HEK293 (cell line): ENCODE data around the gene MAGOHB.

Source experiments
- CTCF ChIA-PET: fragments of 350-600 bp; formaldehyde crosslinking; extraction: SDS; loops from one replicate; lab custom pipeline; 2021; ENCODE audit warnings: antibody characterized with exemption; lab: Yijun Ruan, JAX
- POLR2A ChIA-PET: fragments of 300-600 bp; formaldehyde crosslinking; extraction: SDS; loops from one replicate; lab custom pipeline; 2020; ENCODE audit warnings: antibody characterized with exemption, inconsistent platforms; lab: Yijun Ruan, JAX
- H3K27ac ChIP-seq: fragments of 200-500 bp; sonication (Bioruptor generic); 2 replicates; pipeline ENCODE4 v1.5.1; 2014; ENCODE audit warnings: low read depth, low read length, control low read depth, inconsistent platforms; ENCODE audit errors: extremely low read depth
- H3K36me3 ChIP-seq, 2 experiments: fragments of 200-500 bp in 1 of 2; sonication (Bioruptor generic) in 1 of 2; 1 replicate in 1 of 2; 2 replicates in 1 of 2; pipeline ENCODE4 v1.5.1; 2014 to 2017; ENCODE audit warnings: inconsistent platforms in 2 of 2, low read length in 2 of 2; ENCODE audit not compliant: control insufficient read depth in 2 of 2, insufficient read depth in 1 of 2
- H3K4me1 ChIP-seq: fragments of 200-500 bp; sonication (Bioruptor generic); 2 replicates; pipeline ENCODE4 v1.5.1; 2014; ENCODE audit warnings: mild to moderate bottlenecking, low read length, inconsistent platforms; ENCODE audit not compliant: control insufficient read depth, insufficient read depth
- H3K4me3 ChIP-seq: 2 replicates; pipeline ENCODE4 v1.5.1; 2011; ENCODE audit warnings: low read depth, mild to moderate bottlenecking, control low read depth, low read length, moderate library complexity
- H3K9me3 ChIP-seq: fragments of 200-500 bp; sonication (Bioruptor generic); 2 replicates; pipeline ENCODE4 v1.5.1; 2014; ENCODE audit warnings: low read depth, low read length, inconsistent platforms; ENCODE audit not compliant: control insufficient read depth, insufficient read depth
- GFI1B ChIP-seq: fragments of 450-650 bp; formaldehyde crosslinking; IDR thresholded peaks from 2 replicates; pipeline ENCODE4 v1.5.1; 2016; ENCODE audit warnings: missing biosample characterization, missing genetic modification characterization
- IKZF3 ChIP-seq: fragments of 450-650 bp; IDR thresholded peaks from 2 replicates; pipeline ENCODE4 v1.5.0; 2018; ENCODE audit warnings: missing biosample characterization, mild to moderate bottlenecking, missing genetic modification characterization, moderate library complexity
- KLF8 ChIP-seq: fragments of 450-650 bp; formaldehyde crosslinking; IDR thresholded peaks from 2 replicates; pipeline ENCODE4 v1.5.1; 2016; ENCODE audit warnings: missing biosample characterization, missing genetic modification characterization
- KLF9 ChIP-seq: fragments of 450-650 bp; formaldehyde crosslinking; IDR thresholded peaks from 2 replicates; pipeline ENCODE4 v1.5.1; 2016; ENCODE audit warnings: missing biosample characterization, missing genetic modification characterization, low read depth
- PRDM1 ChIP-seq: fragments of 450-650 bp; formaldehyde crosslinking; IDR thresholded peaks from 2 replicates; pipeline ENCODE4; 2016; ENCODE audit warnings: missing biosample characterization, missing genetic modification characterization
- SP2 ChIP-seq: fragments of 450-650 bp; formaldehyde crosslinking; IDR thresholded peaks from 2 replicates; pipeline ENCODE4 v1.5.1; 2016; ENCODE audit warnings: missing biosample characterization, missing genetic modification characterization
- SP7 ChIP-seq: fragments of 450-650 bp; formaldehyde crosslinking; IDR thresholded peaks from 2 replicates; pipeline ENCODE4 v1.5.1; 2016; ENCODE audit warnings: missing biosample characterization, missing genetic modification characterization
- TSHZ1 ChIP-seq: fragments of 450-650 bp; formaldehyde crosslinking; IDR thresholded peaks from 2 replicates; pipeline ENCODE4 v1.5.1; 2016; ENCODE audit warnings: missing biosample characterization, missing genetic modification characterization, borderline replicate concordance
- YY1 ChIP-seq: fragments of 450-650 bp; formaldehyde crosslinking; IDR thresholded peaks from 2 replicates; pipeline ENCODE4 v1.5.1; 2018; ENCODE audit warnings: missing biosample characterization, missing genetic modification characterization
- ZNF10 ChIP-seq: fragments of 450-650 bp; formaldehyde crosslinking; IDR thresholded peaks from 2 replicates; pipeline ENCODE4 v1.5.1; 2017; ENCODE audit warnings: missing biosample characterization, missing genetic modification characterization
- ZNF132 ChIP-seq: fragments of 450-650 bp; formaldehyde crosslinking; IDR thresholded peaks from 2 replicates; pipeline ENCODE4 v1.5.1; 2017; ENCODE audit warnings: missing biosample characterization, missing genetic modification characterization, borderline replicate concordance
- ZNF169 ChIP-seq: fragments of 450-650 bp; formaldehyde crosslinking; IDR thresholded peaks from 2 replicates; pipeline ENCODE4 v1.5.1; 2016; ENCODE audit warnings: missing biosample characterization, missing genetic modification characterization
- ZNF214 ChIP-seq: fragments of 450-650 bp; formaldehyde crosslinking; IDR thresholded peaks from 2 replicates; pipeline ENCODE4 v1.5.1; 2017; ENCODE audit warnings: missing biosample characterization, mild to moderate bottlenecking, missing genetic modification characterization, borderline replicate concordance
- ZNF221 ChIP-seq: fragments of 450-650 bp; formaldehyde crosslinking; IDR thresholded peaks from 2 replicates; pipeline ENCODE4 v1.5.1; 2017; ENCODE audit warnings: missing biosample characterization, missing genetic modification characterization, borderline replicate concordance
- ZNF311 ChIP-seq: fragments of 450-650 bp; formaldehyde crosslinking; IDR thresholded peaks from 2 replicates; pipeline ENCODE4 v1.5.1; 2017; ENCODE audit warnings: missing biosample characterization, missing genetic modification characterization, borderline replicate concordance
- ZNF555 ChIP-seq: fragments of 450-650 bp; formaldehyde crosslinking; conservative IDR thresholded peaks from 2 replicates; pipeline ENCODE4 v1.5.1; 2017; ENCODE audit warnings: missing biosample characterization, mild to moderate bottlenecking, missing genetic modification characterization, inconsistent platforms
- ZNF596 ChIP-seq: fragments of 450-650 bp; IDR thresholded peaks from 2 replicates; pipeline ENCODE4 v1.5.0; 2018; ENCODE audit warnings: missing biosample characterization, mild to moderate bottlenecking, missing genetic modification characterization, moderate library complexity
- ZNF610 ChIP-seq: fragments of 450-650 bp; formaldehyde crosslinking; IDR thresholded peaks from 2 replicates; pipeline ENCODE4 v1.5.1; 2016; ENCODE audit warnings: missing biosample characterization, missing genetic modification characterization, borderline replicate concordance
- ZNF623 ChIP-seq: fragments of 450-650 bp; formaldehyde crosslinking; IDR thresholded peaks from 2 replicates; pipeline ENCODE4 v1.5.1; 2016; ENCODE audit warnings: missing biosample characterization, missing genetic modification characterization
- ZNF660 ChIP-seq: fragments of 450-650 bp; IDR thresholded peaks from 2 replicates; pipeline ENCODE4 v1.5.1; 2018; ENCODE audit warnings: missing biosample characterization, mild to moderate bottlenecking, missing genetic modification characterization
- ZNF664 ChIP-seq: fragments of 450-650 bp; formaldehyde crosslinking; IDR thresholded peaks from 2 replicates; pipeline ENCODE4 v1.5.1; 2016; ENCODE audit warnings: missing biosample characterization, missing genetic modification characterization
- ZNF76 ChIP-seq: fragments of 450-650 bp; formaldehyde crosslinking; IDR thresholded peaks from 2 replicates; pipeline ENCODE4; 2016; ENCODE audit warnings: low read depth, missing biosample characterization, missing genetic modification characterization, borderline replicate concordance
- ZNF777 ChIP-seq: fragments of 450-650 bp; formaldehyde crosslinking; IDR thresholded peaks from 2 replicates; pipeline ENCODE4 v1.5.1; 2017; ENCODE audit warnings: missing biosample characterization, missing genetic modification characterization, borderline replicate concordance
- ZNF791 ChIP-seq: fragments of 450-650 bp; formaldehyde crosslinking; IDR thresholded peaks from 2 replicates; pipeline ENCODE4 v1.5.1; 2016; ENCODE audit warnings: missing biosample characterization, missing genetic modification characterization
- TF ChIP-seq, protein P1 (sequence below): fragments of 450-650 bp; formaldehyde crosslinking; IDR thresholded peaks from 2 replicates; pipeline ENCODE4 v1.5.1; 2016; ENCODE audit warnings: missing biosample characterization, missing genetic modification characterization, low read depth
- TF ChIP-seq, protein P2 (sequence below): fragments of 450-650 bp; formaldehyde crosslinking; IDR thresholded peaks from 2 replicates; pipeline ENCODE4 v1.5.1; 2017; ENCODE audit warnings: missing biosample characterization, missing genetic modification characterization
- TF ChIP-seq, protein P3 (sequence below): fragments of 450-650 bp; formaldehyde crosslinking; IDR thresholded peaks from 2 replicates; pipeline ENCODE4 v1.5.1; 2016; ENCODE audit warnings: missing biosample characterization, missing genetic modification characterization

MAGOHB gene

DNA sequence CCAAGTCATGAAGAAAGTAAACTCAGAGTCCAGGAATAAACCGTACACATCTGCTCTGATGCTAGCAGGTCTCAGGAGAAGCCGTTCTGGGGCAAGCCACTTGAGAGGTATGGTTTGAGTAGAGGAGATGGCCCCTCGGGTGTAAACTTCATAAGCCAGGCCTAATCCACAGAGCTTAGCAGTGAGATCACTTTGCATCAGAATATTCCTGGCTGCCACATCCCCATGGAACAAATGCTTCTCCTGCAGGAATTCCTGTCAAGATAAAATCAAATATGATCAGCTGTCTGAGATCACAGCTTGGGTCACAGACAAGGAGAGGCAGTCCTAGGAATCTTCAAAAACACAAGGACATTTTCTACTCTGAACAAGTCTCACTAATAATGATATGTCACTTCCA is 11.2 kb upstream of the MAGOHB start (continued):
- TF ChIP-seq TSHZ1 (tag by site-specific recombination) (no peak), ZNF596 (tag by site-specific recombination) (no peak), SP2 (tag by site-specific recombination) (no peak), ZNF623 (no peak)
- TF ChIP-seq, protein P1, sequence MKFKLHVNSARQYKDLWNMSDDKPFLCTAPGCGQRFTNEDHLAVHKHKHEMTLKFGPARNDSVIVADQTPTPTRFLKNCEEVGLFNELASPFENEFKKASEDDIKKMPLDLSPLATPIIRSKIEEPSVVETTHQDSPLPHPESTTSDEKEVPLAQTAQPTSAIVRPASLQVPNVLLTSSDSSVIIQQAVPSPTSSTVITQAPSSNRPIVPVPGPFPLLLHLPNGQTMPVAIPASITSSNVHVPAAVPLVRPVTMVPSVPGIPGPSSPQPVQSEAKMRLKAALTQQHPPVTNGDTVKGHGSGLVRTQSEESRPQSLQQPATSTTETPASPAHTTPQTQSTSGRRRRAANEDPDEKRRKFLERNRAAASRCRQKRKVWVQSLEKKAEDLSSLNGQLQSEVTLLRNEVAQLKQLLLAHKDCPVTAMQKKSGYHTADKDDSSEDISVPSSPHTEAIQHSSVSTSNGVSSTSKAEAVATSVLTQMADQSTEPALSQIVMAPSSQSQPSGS (tag by site-specific recombination), result no peak
- TF ChIP-seq, protein P2, sequence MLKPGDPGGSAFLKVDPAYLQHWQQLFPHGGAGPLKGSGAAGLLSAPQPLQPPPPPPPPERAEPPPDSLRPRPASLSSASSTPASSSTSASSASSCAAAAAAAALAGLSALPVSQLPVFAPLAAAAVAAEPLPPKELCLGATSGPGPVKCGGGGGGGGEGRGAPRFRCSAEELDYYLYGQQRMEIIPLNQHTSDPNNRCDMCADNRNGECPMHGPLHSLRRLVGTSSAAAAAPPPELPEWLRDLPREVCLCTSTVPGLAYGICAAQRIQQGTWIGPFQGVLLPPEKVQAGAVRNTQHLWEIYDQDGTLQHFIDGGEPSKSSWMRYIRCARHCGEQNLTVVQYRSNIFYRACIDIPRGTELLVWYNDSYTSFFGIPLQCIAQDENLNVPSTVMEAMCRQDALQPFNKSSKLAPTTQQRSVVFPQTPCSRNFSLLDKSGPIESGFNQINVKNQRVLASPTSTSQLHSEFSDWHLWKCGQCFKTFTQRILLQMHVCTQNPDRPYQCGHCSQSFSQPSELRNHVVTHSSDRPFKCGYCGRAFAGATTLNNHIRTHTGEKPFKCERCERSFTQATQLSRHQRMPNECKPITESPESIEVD (tag by site-specific recombination), result no peak
- TF ChIP-seq, all 188 proteins: peak for 0

GRCh38 chr12:10623131-10623530 is 9.7 kb upstream of the MAGOHB start:
- ChIA-PET POLR2A (no interaction called here), CTCF (interaction anchor here (0.6 to 1.1 kb wide), 2 partner anchors 87 to 127 kb away, joined by 3 to 5 read pairs; no protein-coding TSS in a partner anchor)
- Histone ChIP-seq H3K4me1 (no peaks in the 10 kb centered on the region), H3K9me3 (no peaks in the 10 kb centered on the region), H3K27ac (no peak overlapping the region), H3K36me3 (no peaks in the 10 kb centered on the region), H3K4me3 (no peak overlapping the region)
- TF ChIP-seq GFI1B (no peak), ZNF777 (tag by site-specific recombination) (no peak), ZNF10 (tag by site-specific recombination) (no peak), KLF8 (no peak), ZNF664 (no peak), PRDM1 (tag by site-specific recombination) (no peak), ZNF221 (no peak), KLF9 (no peak), ZNF791 (tag by site-specific recombination) (no peak), ZNF610 (tag by site-specific recombination) (no peak), ZNF214 (tag by site-specific recombination) (no peak), ZNF311 (tag by site-specific recombination) (no peak)

- H3K4me3 ChIP-seq, result no peak overlapping the region
- ChIA-PET POLR2A (no interaction called here), CTCF (interaction anchor here (0.8 kb wide), 1 partner anchor 129 kb away, joined by 3 read pairs; no protein-coding TSS in a partner anchor)
- H3K4me1 ChIP-seq, result no peaks in the 10 kb centered on the region
- H3K27ac ChIP-seq, result no peak overlapping the region
- no peaks in the 10 kb centered on the region for H3K36me3 ChIP-seq
- H3K9me3 ChIP-seq, result no peaks in the 10 kb centered on the region
- TF ChIP-seq YY1 (tag by site-specific recombination), result no peak
- TF ChIP-seq ZNF555 (tag by site-specific recombination), result no peak
- TF ChIP-seq ZNF76 (tag by site-specific recombination), result no peak
- TF ChIP-seq ZNF132 (tag by site-specific recombination), result no peak
- no peak for TF ChIP-seq ZNF660 (tag by site-specific recombination)
- TF ChIP-seq ZNF169, result no peak
- no peak for TF ChIP-seq ZNF791 (tag by site-specific recombination)
- no peak for TF ChIP-seq SP7 (tag by site-specific recombination)
- TF ChIP-seq, protein P3, sequence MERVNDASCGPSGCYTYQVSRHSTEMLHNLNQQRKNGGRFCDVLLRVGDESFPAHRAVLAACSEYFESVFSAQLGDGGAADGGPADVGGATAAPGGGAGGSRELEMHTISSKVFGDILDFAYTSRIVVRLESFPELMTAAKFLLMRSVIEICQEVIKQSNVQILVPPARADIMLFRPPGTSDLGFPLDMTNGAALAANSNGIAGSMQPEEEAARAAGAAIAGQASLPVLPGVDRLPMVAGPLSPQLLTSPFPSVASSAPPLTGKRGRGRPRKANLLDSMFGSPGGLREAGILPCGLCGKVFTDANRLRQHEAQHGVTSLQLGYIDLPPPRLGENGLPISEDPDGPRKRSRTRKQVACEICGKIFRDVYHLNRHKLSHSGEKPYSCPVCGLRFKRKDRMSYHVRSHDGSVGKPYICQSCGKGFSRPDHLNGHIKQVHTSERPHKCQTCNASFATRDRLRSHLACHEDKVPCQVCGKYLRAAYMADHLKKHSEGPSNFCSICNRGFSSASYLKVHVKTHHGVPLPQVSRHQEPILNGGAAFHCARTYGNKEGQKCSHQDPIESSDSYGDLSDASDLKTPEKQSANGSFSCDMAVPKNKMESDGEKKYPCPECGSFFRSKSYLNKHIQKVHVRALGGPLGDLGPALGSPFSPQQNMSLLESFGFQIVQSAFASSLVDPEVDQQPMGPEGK (tag by site-specific recombination), result no peak
- no peak for TF ChIP-seq IKZF3
Measured at GRCh38 chr12:10621278-10621677, 7.9 kb upstream of the MAGOHB start.
